Endothelial cell of umbilical vein (primary cell): ENCODE data around the gene ACO2. TPM values are rescaled to one million over a fixed set of nuclear protein-coding genes. Genes with fewer than 3 reads are reported as not detected.

Experiments used
- BruUV-seq: library from RNA; stranded (reverse); fragments of 400-500 nt; replicated peaks from 2 replicates; lab custom pipeline; 2021; lab: Mats Ljungman, UMichigan
- CTCF ChIA-PET: fragments of 300-600, 350-600 bp; sonication (Branson Sonifier 250); formaldehyde crosslinking; loops from one replicate; lab custom pipeline; 2021; ENCODE audit warnings: antibody characterized with exemption, inconsistent platforms; lab: Charles Lee
- POLR2A ChIA-PET: fragments of 300-600, 350-600 bp; sonication (Branson Sonifier 250); formaldehyde crosslinking; loops from one replicate; lab custom pipeline; 2021; ENCODE audit warnings: antibody characterized with exemption, inconsistent platforms; lab: Charles Lee
- DNase-seq: peaks from one replicate; pipeline ENCODE4 v3.0.0-alpha.2; 2011; ENCODE audit warnings: low read depth, low spot score
- FAIRE-seq: peaks from 2 replicates; lab custom pipeline; 2011; peaks lifted over from hg19 to GRCh38; lab: Jason Lieb, UNC
- H2AFZ ChIP-seq: 2 replicates; pipeline ENCODE4 v1.6.0; 2012; ENCODE audit warnings: low read depth, low read length, control low read depth, inconsistent platforms
- H3K27ac ChIP-seq: 2 replicates; pipeline ENCODE4 v1.5.1; 2011; ENCODE audit warnings: low read depth, mild to moderate bottlenecking, control low read depth, low read length, moderate library complexity; ENCODE audit not compliant: insufficient read depth
- H3K27me3 ChIP-seq, 2 experiments: 2 replicates each; pipeline versions ENCODE4 v1.6.0 to v1.6.1; 2011; ENCODE audit warnings: low read length in 2 of 2, mixed read lengths in 1 of 2; ENCODE audit not compliant: control insufficient read depth in 2 of 2, insufficient read depth in 2 of 2
- H3K36me3 ChIP-seq, 2 experiments: 2 replicates in 1 of 2; 3 replicates in 1 of 2; pipeline ENCODE4 v1.5.1; 2011; ENCODE audit warnings: low read length in 2 of 2, mild to moderate bottlenecking in 1 of 2, moderate library complexity in 1 of 2; ENCODE audit not compliant: control insufficient read depth in 2 of 2, insufficient read depth in 2 of 2; ENCODE audit errors: extremely low read depth in 1 of 2
- H3K4me1 ChIP-seq: 3 replicates; pipeline ENCODE4 v1.5.1; 2011; ENCODE audit warnings: mild to moderate bottlenecking, low read length; ENCODE audit not compliant: control insufficient read depth, insufficient read depth; ENCODE audit errors: extremely low read depth
- H3K4me2 ChIP-seq: 2 replicates; pipeline ENCODE4 v1.6.1; 2011; ENCODE audit warnings: low read length, control low read depth, mixed read lengths; ENCODE audit not compliant: insufficient read depth
- H3K4me3 ChIP-seq, 3 experiments: fragments of 200-600 bp in 1 of 3; sonication (generic), shearing (Covaris generic) in 1 of 3; replicated peaks in 1 of 3; 2 replicates each; pipeline ENCODE4 v1.5.1; 2011 to 2016; ENCODE audit warnings: control low read depth in 3 of 3, low read length in 3 of 3, mild to moderate bottlenecking in 2 of 3, inconsistent platforms in 1 of 3, low read depth in 1 of 3, moderate library complexity in 1 of 3; ENCODE audit not compliant: insufficient read depth in 1 of 3
- H3K79me2 ChIP-seq: 2 replicates; pipeline ENCODE4 v1.6.0; 2012; ENCODE audit warnings: low read length, inconsistent platforms; ENCODE audit not compliant: control insufficient read depth, insufficient read depth
- H3K9ac ChIP-seq: replicated peaks from 2 replicates; pipeline ENCODE3; 2011; ENCODE audit warnings: low read length, control low read depth; ENCODE audit not compliant: insufficient read depth; ENCODE audit errors: extremely low read depth
- H3K9me1 ChIP-seq: replicated peaks from 3 replicates; pipeline ENCODE4 v1.6.0; 2011; ENCODE audit warnings: mild to moderate bottlenecking, low read length; ENCODE audit not compliant: control insufficient read depth, insufficient read depth; ENCODE audit errors: extremely low read depth
- H3K9me3 ChIP-seq: replicated peaks from 2 replicates; pipeline ENCODE4 v1.5.1; 2012; ENCODE audit warnings: low read length, inconsistent platforms; ENCODE audit not compliant: control insufficient read depth, insufficient read depth
- H4K20me1 ChIP-seq: replicated peaks from 2 replicates; pipeline ENCODE3; 2011; ENCODE audit warnings: mild to moderate bottlenecking, low read length; ENCODE audit not compliant: control insufficient read depth, insufficient read depth; ENCODE audit errors: extremely low read depth
- EZH2 ChIP-seq: IDR thresholded peaks from 2 replicates; pipeline ENCODE4 v1.6.1; 2012; ENCODE audit warnings: borderline replicate concordance, low read depth, mild to moderate bottlenecking, moderate library complexity, low read length, inconsistent platforms; ENCODE audit not compliant: severe bottlenecking
- FOS ChIP-seq: IDR thresholded peaks from 2 replicates; pipeline ENCODE4 v1.6.1; 2011; ENCODE audit warnings: mild to moderate bottlenecking, low read length, moderate library complexity, borderline replicate concordance; ENCODE audit not compliant: insufficient read depth
- GATA2 ChIP-seq: IDR thresholded peaks from 2 replicates; pipeline ENCODE4 v1.7.0; 2011; ENCODE audit warnings: low read depth, mild to moderate bottlenecking, moderate library complexity, mixed read lengths, low read length; ENCODE audit not compliant: insufficient read length, insufficient read depth
- JUN ChIP-seq: IDR thresholded peaks from 2 replicates; pipeline ENCODE4 v1.6.1; 2011; ENCODE audit warnings: borderline replicate concordance, low read depth; ENCODE audit not compliant: insufficient read length, insufficient read depth
- MAX ChIP-seq: IDR thresholded peaks from 2 replicates; pipeline ENCODE4 v1.6.1; 2011; ENCODE audit not compliant: insufficient read depth, insufficient read length
- MYC ChIP-seq: IDR thresholded peaks from one replicate; pipeline ENCODE4 v1.6.1; 2011; ENCODE audit warnings: mild to moderate bottlenecking, low read depth, low read length
- POLR2A ChIP-seq: IDR thresholded peaks from 2 replicates; pipeline ENCODE4 v1.6.1; 2012; ENCODE audit warnings: low read depth, mild to moderate bottlenecking, control low read depth, low read length
- POLR2AphosphoS5 ChIP-seq: IDR thresholded peaks from 2 replicates; pipeline ENCODE4 v1.6.1; 2012; ENCODE audit warnings: low read depth, mild to moderate bottlenecking, control low read depth, low read length, moderate library complexity; ENCODE audit not compliant: insufficient read depth
- dilution Hi-C: fragments of 300-500 bp; cut with MboI; formaldehyde crosslinking; loops from one replicate; pipeline ENCODE4 v1.15.0; 2019; ENCODE audit warnings: low sequenced_read_pairs; ENCODE audit not compliant: extremely low pct_ligation_motif_present
- intact Hi-C: fragments of 100-400 bp; cut with micrococcal nuclease; formaldehyde crosslinking; loops from one replicate; pipeline ENCODE4 v1.10.0; 2022
- polyA plus RNA-seq, 4 experiments: library from polyadenylated mRNA; depleted of rRNA in 3 of 4; stranded (reverse) in 3 of 4; unstranded in 1 of 4; fragments of >200 nt; gene quantifications; 2 replicates each; pipeline versions ENCODE4 v1.2.1 to v1.2.3, GENCODE V29; 2011 to 2012; ENCODE audit warnings: missing spikeins in 1 of 4
- total RNA-seq: library from RNA; stranded (reverse); gene quantifications from 2 replicates; pipeline ENCODE4 v1.2.3, GENCODE V29; 2021
- TF ChIP-seq, protein P1 (sequence below), 2 donors: IDR thresholded peaks; 1 replicate in 1 of 2; 2 replicates in 1 of 2; pipeline ENCODE4 v1.5.1; 2011; ENCODE audit warnings: low read length in 2 of 2, mild to moderate bottlenecking in 2 of 2, moderate library complexity in 2 of 2, control low read depth in 1 of 2, inconsistent platforms in 1 of 2, low read depth in 1 of 2; ENCODE audit not compliant: insufficient read depth in 1 of 2; ENCODE audit errors: extremely low read depth in 1 of 2

Gene ACO2
- total and polyA plus RNA-seq, 2 donors (not counting 3 experiments of a cell fraction or from before 2014, with no cell fraction given), result 63.8 to 79.7 TPM

DNA sequence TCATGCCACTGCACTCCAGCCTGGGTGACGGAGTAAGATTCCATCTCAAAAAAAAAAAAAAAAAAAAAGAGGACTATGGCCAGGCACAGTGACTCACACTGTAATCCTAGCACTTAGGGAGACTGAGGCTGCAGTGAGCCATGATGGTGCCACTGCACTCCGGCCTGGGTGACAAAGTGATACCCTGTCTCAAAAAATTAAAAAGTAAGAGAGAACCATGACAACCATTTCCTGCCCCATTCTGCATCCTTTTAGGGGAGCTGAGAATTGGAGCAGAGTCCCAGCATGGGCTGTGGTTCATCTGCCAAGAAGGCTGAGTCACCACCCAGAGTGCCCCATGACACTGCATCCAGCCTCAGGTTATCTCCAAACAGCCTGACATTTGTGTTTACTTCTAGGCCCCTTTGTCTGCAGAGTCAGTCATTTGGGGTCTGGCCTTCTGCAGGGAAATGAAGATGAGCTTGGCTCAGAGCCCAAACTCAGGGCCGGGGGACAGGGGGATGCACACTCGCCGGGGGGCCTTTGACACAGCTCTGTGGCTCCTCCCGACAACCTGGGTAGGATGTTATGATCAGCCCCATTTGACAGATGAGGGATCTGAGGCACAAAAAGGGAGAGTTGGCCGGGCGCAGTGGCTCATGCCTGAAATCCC lies 96.6 kb downstream of the ACO2 start:
- Histone ChIP-seq H3K9me1 (no peaks in the 10 kb centered on the region), H3K4me1 (peaks cover 11% of the 10 kb centered on the region), H3K9me3 (no peaks in the 10 kb centered on the region), H3K9ac (no peak overlapping the region), H3K27me3 (peaks cover 0 to 5% of the 10 kb centered on the region in 2 experiments), H3K36me3 (no peaks in the 10 kb centered on the region), H3K79me2 (no peaks in the 10 kb centered on the region), H2AFZ (no peak overlapping the region), H3K27ac (no peak overlapping the region), H4K20me1 (no peaks in the 10 kb centered on the region), H3K4me3 (no peak overlapping the region), H3K4me2 (no peak overlapping the region)
- intact Hi-C loops (no loop called here), dilution Hi-C loops (no loop called here)
- ChIA-PET CTCF (interaction anchor here (0.5 to 1.4 kb wide), 9 partner anchors 10 to 184 kb away, joined by 3 to 4 read pairs (median 3); partner anchors contain the start of genes PMM1 and TEF), POLR2A (interaction anchor here (0.6 to 1.1 kb wide), 2 partner anchors 17 to 24 kb away, joined by 3 to 8 read pairs; partner anchors contain the start of gene PMM1)
- TF ChIP-seq MAX (no peak), MYC (no peak), JUN (peak; percentile 45), EZH2 (no peak), POLR2A (no peak), GATA2 (peak; percentile 45), FOS (peak; percentile 75), POLR2AphosphoS5 (no peak)
- TF ChIP-seq, protein P1, sequence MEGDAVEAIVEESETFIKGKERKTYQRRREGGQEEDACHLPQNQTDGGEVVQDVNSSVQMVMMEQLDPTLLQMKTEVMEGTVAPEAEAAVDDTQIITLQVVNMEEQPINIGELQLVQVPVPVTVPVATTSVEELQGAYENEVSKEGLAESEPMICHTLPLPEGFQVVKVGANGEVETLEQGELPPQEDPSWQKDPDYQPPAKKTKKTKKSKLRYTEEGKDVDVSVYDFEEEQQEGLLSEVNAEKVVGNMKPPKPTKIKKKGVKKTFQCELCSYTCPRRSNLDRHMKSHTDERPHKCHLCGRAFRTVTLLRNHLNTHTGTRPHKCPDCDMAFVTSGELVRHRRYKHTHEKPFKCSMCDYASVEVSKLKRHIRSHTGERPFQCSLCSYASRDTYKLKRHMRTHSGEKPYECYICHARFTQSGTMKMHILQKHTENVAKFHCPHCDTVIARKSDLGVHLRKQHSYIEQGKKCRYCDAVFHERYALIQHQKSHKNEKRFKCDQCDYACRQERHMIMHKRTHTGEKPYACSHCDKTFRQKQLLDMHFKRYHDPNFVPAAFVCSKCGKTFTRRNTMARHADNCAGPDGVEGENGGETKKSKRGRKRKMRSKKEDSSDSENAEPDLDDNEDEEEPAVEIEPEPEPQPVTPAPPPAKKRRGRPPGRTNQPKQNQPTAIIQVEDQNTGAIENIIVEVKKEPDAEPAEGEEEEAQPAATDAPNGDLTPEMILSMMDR (IDR thresholded peaks at IDR 0.05; ENCODE audit: extremely low read depth in 1 of 2, insufficient read depth in 1 of 2, low read depth in 1 of 2, low read length in 2 of 2), result no peak
- peak; percentile 70 for DNase-seq
- BruUV-seq, result no TSS peak
- peak; percentile 82 for FAIRE-seq
